IPS-NIHi11 (cell line): ENCODE data around the gene SMARCB1.

ENCODE experiments used
- DNase-seq: peaks from one replicate; pipeline ENCODE4 v3.0.0; 2012; ENCODE audit warnings: mixed read lengths, low spot score

The SMARCB1 gene

GRCh38 chr22:23780146-23780748 lies 6.5 kb upstream of the SMARCB1 start:
- no peak for DNase-seq

- no peak for DNase-seq
Observed at GRCh38 chr22:23781065-23781464, 5.7 kb upstream of the SMARCB1 start.

- DNase-seq, result no peak
Observed at GRCh38 chr22:23781511-23782183, 5.1 kb upstream of the SMARCB1 start.

DNA sequence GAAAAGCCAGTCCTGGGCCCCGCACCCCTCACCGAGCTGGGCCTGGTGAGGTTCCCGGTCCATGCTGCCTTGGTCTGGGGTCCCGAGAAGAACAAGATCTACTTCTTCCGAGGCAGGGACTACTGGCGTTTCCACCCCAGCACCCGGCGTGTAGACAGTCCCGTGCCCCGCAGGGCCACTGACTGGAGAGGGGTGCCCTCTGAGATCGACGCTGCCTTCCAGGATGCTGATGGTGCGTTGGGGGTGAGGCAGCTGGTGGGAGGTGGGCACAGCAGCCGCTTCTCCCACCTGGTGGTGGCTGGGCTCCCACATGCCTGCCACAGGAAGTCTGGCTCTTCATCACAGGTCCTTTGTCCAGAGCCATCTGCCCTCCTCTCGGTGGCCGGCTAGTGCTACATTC lies 4.5 kb upstream of the SMARCB1 start:
- DNase-seq, result no peak

GRCh38 chr22:23782703-23783102 lies 4.1 kb upstream of the SMARCB1 start:
- DNase-seq, result no peak

DNA sequence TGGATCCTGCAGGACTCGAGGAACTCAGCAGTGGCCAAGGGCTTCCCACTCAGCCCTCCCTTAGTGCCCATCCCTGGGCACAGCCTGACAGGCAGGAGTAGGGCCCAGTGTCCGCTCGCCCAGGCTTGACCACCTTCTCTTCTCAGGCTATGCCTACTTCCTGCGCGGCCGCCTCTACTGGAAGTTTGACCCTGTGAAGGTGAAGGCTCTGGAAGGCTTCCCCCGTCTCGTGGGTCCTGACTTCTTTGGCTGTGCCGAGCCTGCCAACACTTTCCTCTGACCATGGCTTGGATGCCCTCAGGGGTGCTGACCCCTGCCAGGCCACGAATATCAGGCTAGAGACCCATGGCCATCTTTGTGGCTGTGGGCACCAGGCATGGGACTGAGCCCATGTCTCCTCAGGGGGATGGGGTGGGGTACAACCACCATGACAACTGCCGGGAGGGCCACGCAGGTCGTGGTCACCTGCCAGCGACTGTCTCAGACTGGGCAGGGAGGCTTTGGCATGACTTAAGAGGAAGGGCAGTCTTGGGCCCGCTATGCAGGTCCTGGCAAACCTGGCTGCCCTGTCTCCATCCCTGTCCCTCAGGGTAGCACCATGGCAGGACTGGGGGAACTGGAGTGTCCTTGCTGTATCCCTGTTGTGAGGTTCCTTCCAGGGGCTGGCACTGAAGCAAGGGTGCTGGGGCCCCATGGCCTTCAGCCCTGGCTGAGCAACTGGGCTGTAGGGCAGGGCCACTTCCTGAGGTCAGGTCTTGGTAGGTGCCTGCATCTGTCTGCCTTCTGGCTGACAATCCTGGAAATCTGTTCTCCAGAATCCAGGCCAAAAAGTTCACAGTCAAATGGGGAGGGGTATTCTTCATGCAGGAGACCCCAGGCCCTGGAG lies 3.3 kb upstream of the SMARCB1 start:
- no peak for DNase-seq

GRCh38 chr22:23784215-23784732 lies 2.5 kb upstream of the SMARCB1 start:
- no peak for DNase-seq

GRCh38 chr22:23786261-23786710 lies 480 bp upstream of the SMARCB1 start:
- no peak for DNase-seq

- no peak for DNase-seq
Observed at GRCh38 chr22:23787600-23787896, 782 bp downstream of the SMARCB1 start.

DNA sequence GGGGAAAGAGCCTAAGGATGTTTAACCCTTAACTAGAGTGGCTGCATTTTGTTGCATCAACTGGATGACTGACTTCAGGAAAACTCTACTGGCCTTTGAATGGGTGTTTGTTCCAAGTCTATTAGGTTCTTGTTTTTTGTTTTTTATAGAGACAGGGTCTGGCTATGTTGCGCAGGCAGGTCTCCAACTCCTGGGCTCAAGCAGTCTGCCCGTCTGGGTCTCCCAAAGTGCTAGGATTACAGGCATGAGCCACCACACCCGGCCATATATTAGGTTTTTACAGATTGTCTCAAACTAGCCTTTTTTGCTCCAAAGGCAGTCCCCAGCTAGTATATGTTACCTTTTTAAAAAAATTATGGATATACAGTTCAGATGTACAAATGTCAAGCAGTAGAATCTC lies 1.1 kb downstream of the SMARCB1 start:
- no peak for DNase-seq

- no peak for DNase-seq
Observed at GRCh38 chr22:23789121-23789520, 2.4 kb downstream of the SMARCB1 start.

- DNase-seq, result no peak
Observed at GRCh38 chr22:23789638-23790037, 2.9 kb downstream of the SMARCB1 start.

DNA sequence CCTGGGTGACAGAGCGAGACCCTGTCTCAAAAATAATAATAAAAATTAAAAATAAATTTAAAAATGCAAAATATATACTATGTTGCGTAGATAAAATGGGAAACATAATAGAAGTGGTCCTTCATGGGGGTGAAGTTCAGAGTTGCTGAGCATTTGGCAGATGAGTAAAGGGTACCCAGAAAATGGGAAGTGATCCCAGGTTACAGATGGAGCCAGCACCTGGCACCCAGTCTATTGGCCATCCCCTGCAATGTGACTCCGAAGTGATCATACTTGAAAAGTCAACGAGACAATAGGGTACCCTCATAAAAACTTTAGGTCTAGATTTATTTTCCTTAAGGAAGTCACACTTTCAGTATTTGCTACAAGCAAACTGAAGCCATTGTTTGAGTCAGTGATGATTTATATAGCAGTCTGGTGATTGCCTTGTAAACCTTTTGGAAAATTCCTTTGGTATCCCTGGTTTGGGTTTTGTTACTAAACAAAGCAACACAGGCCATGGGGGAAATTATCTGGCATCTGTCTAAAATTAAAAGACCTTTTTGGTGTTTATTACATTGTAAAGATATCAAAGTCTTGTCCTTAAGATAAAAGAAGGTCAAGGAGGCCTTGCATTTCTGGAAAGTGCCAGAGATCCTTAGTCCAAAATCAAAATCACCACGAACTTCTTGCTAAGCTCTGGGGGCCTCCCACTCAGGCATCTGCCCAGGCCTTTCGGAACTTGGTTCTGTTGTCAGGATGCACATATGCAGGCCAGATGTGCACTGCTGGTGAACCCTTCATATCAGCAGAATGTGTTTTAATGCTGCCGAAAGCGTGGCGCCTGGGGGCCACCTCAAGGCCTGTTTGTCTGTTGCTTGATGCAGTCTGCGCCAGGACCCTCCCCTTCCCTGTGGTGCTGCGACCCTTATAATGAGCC lies 4.3 kb downstream of the SMARCB1 start:
- no peak for DNase-seq

DNA sequence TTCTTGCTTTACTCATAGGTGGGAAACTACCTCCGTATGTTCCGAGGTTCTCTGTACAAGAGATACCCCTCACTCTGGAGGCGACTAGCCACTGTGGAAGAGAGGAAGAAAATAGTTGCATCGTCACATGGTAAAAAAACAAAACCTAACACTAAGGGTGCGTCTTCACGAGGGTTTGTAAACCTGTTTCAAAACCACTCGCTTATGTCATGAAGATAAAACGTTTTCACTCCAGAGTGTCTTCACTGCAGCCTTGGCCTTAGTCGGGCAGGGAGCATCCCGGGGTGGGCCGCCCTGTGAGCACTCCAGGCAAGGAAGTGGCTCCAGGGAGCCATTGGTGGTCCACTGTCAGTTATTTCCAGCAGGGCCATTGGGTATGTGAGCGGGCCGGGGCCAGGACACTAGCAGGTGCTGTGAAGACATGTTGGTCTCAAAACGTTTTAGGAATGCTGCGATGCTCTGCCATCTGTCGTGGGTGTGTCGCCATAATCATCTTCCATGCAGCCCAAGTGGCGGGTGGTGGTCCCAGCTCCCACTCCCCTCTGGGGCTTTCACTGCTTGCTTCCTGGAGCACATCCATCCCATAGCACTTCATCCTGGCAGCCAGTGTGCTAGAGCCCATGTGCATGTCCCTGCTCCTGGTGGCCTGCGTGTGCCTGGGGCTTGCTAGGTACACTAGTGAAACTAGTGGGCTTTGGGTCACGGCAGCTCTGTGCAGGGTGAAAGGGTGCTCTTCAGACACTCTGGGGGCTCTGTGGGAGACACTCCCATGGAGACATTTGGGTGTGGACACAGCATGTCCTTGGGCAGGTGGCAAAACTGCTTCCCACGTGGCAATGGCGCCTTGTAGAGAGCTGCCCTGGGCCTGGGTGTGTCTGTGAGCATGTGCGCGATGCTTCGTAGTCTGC lies 5.2 kb downstream of the SMARCB1 start:
- DNase-seq, result no peak

- DNase-seq, result no peak
Observed at GRCh38 chr22:23793326-23793725, 6.6 kb downstream of the SMARCB1 start.

DNA sequence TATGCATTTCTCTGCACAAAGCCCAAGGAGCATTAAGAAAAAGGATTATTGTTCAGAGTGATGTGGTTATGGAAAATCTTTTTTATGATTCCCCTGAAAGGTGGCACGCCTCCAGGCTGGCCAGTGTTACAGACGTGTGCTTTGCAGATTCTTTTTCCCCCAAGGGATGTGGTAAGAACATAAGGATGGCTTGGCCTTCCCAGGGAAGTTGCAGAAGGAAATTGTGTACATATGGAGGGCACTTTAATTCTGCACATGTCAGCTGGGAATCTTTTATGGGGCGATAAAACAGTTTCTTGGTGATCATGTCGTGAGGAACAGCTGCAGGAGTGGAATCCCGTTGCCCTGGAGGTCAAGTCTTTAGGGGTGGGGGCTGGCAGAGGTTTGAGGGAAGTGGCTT lies 9.7 kb downstream of the SMARCB1 start:
- no peak for DNase-seq

- DNase-seq, result no peak
Observed at GRCh38 chr22:23800297-23801237, 13.8 kb downstream of the SMARCB1 start.

DNA sequence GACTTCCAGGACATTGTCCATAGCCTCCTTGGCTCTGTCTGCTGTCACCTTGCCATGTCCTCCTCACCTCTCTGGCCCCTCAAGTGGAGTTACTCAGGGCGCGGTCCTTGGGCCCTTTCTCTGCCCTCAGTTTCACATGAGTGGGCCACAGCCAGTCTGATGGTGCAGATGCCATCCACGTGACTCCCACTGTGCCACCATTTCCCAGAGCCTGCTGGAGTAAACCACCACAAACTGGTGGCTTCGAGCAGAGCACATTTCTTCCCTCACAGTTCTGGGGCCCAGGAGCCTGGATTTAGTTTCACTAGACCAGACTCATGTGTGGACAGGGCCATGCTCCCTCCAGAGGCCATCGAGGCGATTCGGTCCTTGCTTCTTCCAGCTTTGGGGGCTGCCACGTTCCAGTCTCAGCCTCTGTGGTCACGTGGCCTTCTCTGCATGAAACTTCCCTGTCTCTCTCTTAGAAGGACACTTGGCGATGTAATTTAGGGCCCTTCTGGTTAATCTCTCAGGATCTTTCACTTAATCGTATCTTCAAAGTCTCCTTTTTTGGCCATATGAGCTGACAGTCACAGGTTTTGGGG lies 14.6 kb downstream of the SMARCB1 start:
- DNase-seq, result no peak

GRCh38 chr22:23801886-23802377 lies 15.2 kb downstream of the SMARCB1 start:
- DNase-seq, result no peak
